K562 (cell line): ENCODE measurements around the gene PRSS27. TPM values are rescaled to one million over a fixed set of nuclear protein-coding genes. Genes with fewer than 3 reads are reported as not detected.

Experiments used
- BRCA1 ChIP-seq, 2 experiments: fragments of 450-650 bp in 1 of 2; sonication (generic) in 1 of 2; formaldehyde crosslinking in 1 of 2; IDR thresholded peaks; 2 replicates each; pipeline versions ENCODE4 v1.5.0 to v1.6.1; 2017 to 2020; ENCODE audit warnings: mild to moderate bottlenecking in 1 of 2, missing genetic modification reagents in 1 of 2
- CEBPG ChIP-seq, 3 experiments: fragments of 200-800 bp in 1 of 3; sonication (Bioruptor generic) in 1 of 3; sonication (generic) in 1 of 3; formaldehyde crosslinking in 1 of 3; IDR thresholded peaks in 2 of 3; conservative IDR thresholded peaks in 1 of 3; 2 replicates each; pipeline versions ENCODE4 v1.6.1 to v1.8.0; 2016 to 2022; ENCODE audit warnings: missing compliant biosample characterization in 2 of 3, missing genetic modification characterization in 2 of 3, mild to moderate bottlenecking in 1 of 3, missing genetic modification reagents in 1 of 3
- DDX20 ChIP-seq: fragments of 450-650 bp; IDR thresholded peaks from 2 replicates; pipeline ENCODE4 v1.6.1; 2016; ENCODE audit warnings: missing genetic modification characterization, low read depth, mild to moderate bottlenecking, missing compliant biosample characterization, moderate library complexity
- FIP1L1 ChIP-seq: fragments of 200-400 bp; formaldehyde crosslinking; IDR thresholded peaks from 2 replicates; pipeline ENCODE4 v1.6.1; 2018; ENCODE audit warnings: mild to moderate bottlenecking, low read depth, low read length; ENCODE audit not compliant: poor library complexity, severe bottlenecking
- FOXP4 ChIP-seq: sonication (generic); formaldehyde crosslinking; IDR thresholded peaks from 2 replicates; pipeline ENCODE4 v1.8.0; 2022; ENCODE audit warnings: mild to moderate bottlenecking, missing genetic modification reagents, borderline replicate concordance
- GABPB1 ChIP-seq: sonication (generic); formaldehyde crosslinking; IDR thresholded peaks from 2 replicates; pipeline ENCODE4 v1.8.0; 2022; ENCODE audit warnings: mild to moderate bottlenecking, missing genetic modification reagents
- HDAC1 ChIP-seq, 2 experiments: fragments of 450-650 bp; IDR thresholded peaks; 2 replicates each; pipeline ENCODE4 v1.6.1; 2016 to 2017; ENCODE audit warnings: inconsistent platforms in 1 of 2, mild to moderate bottlenecking in 1 of 2, moderate library complexity in 1 of 2
- HDAC2 ChIP-seq: fragments of 450-650 bp; IDR thresholded peaks from 2 replicates; pipeline ENCODE4 v1.6.1; 2016; ENCODE audit warnings: mild to moderate bottlenecking
- KDM5B ChIP-seq: fragments of 200-600 bp; sonication (generic); IDR thresholded peaks from 2 replicates; pipeline ENCODE4 v1.6.1; 2012; ENCODE audit warnings: low read depth, mild to moderate bottlenecking, moderate library complexity, low read length, control low read depth, inconsistent platforms; ENCODE audit not compliant: insufficient replicate concordance
- MTF1 ChIP-seq: fragments of 250-450 bp; sonication (Bioruptor Pico); IDR thresholded peaks from 2 replicates; pipeline ENCODE4 v1.9.0; 2021; ENCODE audit warnings: moderate library complexity, mild to moderate bottlenecking, inconsistent platforms, borderline replicate concordance
- NR2C2 ChIP-seq, 2 experiments: fragments of 200-800 bp in 1 of 2; sonication (Bioruptor generic) in 1 of 2; sonication (generic) in 1 of 2; formaldehyde crosslinking in 1 of 2; IDR thresholded peaks; 2 replicates each; pipeline versions ENCODE4 v1.6.1 to v1.8.0; 2016 to 2022; ENCODE audit warnings: mild to moderate bottlenecking in 1 of 2, missing compliant biosample characterization in 1 of 2, missing genetic modification characterization in 1 of 2, missing genetic modification reagents in 1 of 2
- SMAD3 ChIP-seq: fragments of 450-650 bp; formaldehyde crosslinking; conservative IDR thresholded peaks from 2 replicates; pipeline ENCODE4 v1.4.0; 2020; ENCODE audit warnings: mild to moderate bottlenecking
- SMARCE1 ChIP-seq: fragments of 450-650 bp; IDR thresholded peaks from 2 replicates; pipeline ENCODE4 v1.7.1; 2016; ENCODE audit warnings: mild to moderate bottlenecking
- SMC3 ChIP-seq: conservative IDR thresholded peaks from 2 replicates; pipeline ENCODE4 v1.6.1; 2011; ENCODE audit warnings: low read depth, low read length, improper control_type of control experiment; ENCODE audit not compliant: insufficient read depth
- SRSF3 ChIP-seq: fragments of 200-400 bp; formaldehyde crosslinking; IDR thresholded peaks from 2 replicates; pipeline ENCODE4 v1.6.1; 2016; ENCODE audit warnings: mild to moderate bottlenecking, low read length, moderate library complexity; ENCODE audit not compliant: insufficient read depth
- TFE3 ChIP-seq: fragments of 450-650 bp; formaldehyde crosslinking; IDR thresholded peaks from 2 replicates; pipeline ENCODE4 v1.4.0; 2020; ENCODE audit warnings: mild to moderate bottlenecking, mixed read lengths
- TRIM25 ChIP-seq: fragments of 450-650 bp; IDR thresholded peaks from 2 replicates; pipeline ENCODE4 v1.7.0; 2016; ENCODE audit warnings: borderline replicate concordance
- YBX1 ChIP-seq: fragments of 450-650 bp; IDR thresholded peaks from 2 replicates; pipeline ENCODE4 v1.7.1; 2016; ENCODE audit warnings: mild to moderate bottlenecking
- ZNF184 ChIP-seq: sonication (generic); formaldehyde crosslinking; IDR thresholded peaks from 2 replicates; pipeline ENCODE4 v1.5.0; 2020; ENCODE audit warnings: missing genetic modification reagents
- ZNF778 ChIP-seq: fragments of 450-650 bp; formaldehyde crosslinking; IDR thresholded peaks from 2 replicates; pipeline ENCODE4 v1.4.0; 2020; ENCODE audit warnings: mild to moderate bottlenecking, moderate library complexity
- ZNF785 ChIP-seq: fragments of 250-450 bp; sonication (Bioruptor Pico); IDR thresholded peaks from 2 replicates; pipeline ENCODE4 v1.4.0; 2020; ENCODE audit warnings: mild to moderate bottlenecking
- polyA plus RNA-seq, 8 experiments: library from polyadenylated mRNA; depleted of rRNA in 4 of 8; stranded (reverse) in 5 of 8; unstranded in 3 of 8; fragments of >200 nt; fragmentation: Nextera tagmentation in 2 of 8; fragmentation: Illumina TruSeq in 1 of 8; extraction: Ambion mirVana in 2 of 8; extraction: Trizol in 1 of 8; gene quantifications; 2 replicates each; pipeline versions ENCODE4 v1.2.1 to v1.2.3, GENCODE V29; 2011 to 2014; ENCODE audit warnings: inconsistent platforms in 1 of 8, missing spikeins in 1 of 8
- total RNA-seq, 7 experiments: library from RNA; depleted of rRNA in 6 of 7; stranded (reverse); fragments of >200 nt in 6 of 7; fragmentation: Illumina TruSeq in 2 of 7; extraction: Trizol in 2 of 7; gene quantifications; 2 replicates each; pipeline versions ENCODE4 v1.2.1 to v1.2.3, GENCODE V29; 2011 to 2021; ENCODE audit warnings: low replicate concordance in 1 of 7

Gene PRSS27
- total and polyA plus RNA-seq, 9 of the 15 experiments (the other 6 are each of a cell fraction or from before 2014, with no cell fraction given): 0.09 to 0.20 (median 0.17) TPM; not detected in 5

GRCh38 chr16:2752035-2752849, 32.2 kb upstream of the PRSS27 start, which contains the start of gene SRRM2 (continued):
- TF ChIP-seq YBX1 (no peak), DDX20 (tag) (no peak), FOXP4 (CRISPR knock-in tag) (no peak), HDAC1 (IDR thresholded peaks at IDR 0.05) (no peak; a peak in 1 of 4 replicates), ZNF785 (CRISPR knock-in tag) (no peak), SMARCE1 (no peak), BRCA1 (IDR thresholded peaks at IDR 0.05) (no peak), BRCA1 (CRISPR knock-in tag; IDR thresholded peaks at IDR 0.05) (no peak), TFE3 (CRISPR knock-in tag) (no peak), TRIM25 (no peak), GABPB1 (CRISPR knock-in tag) (peak; percentile 83), CEBPG (CRISPR knock-in tag; IDR thresholded peaks at IDR 0.05) (no peak; the same call in 1 of the 2 replicates), CEBPG (tag; conservative IDR thresholded peaks at IDR 0.05 in 1 of 2, IDR thresholded peaks at IDR 0.05 in 1 of 2) (no peak), HDAC2 (peak; percentile 49; the same call in 1 of the 2 replicates), KDM5B (peak; percentile 62), SMC3 (no peak), MTF1 (CRISPR knock-in tag) (no peak), ZNF778 (CRISPR knock-in tag) (no peak), FIP1L1 (peak; percentile 69), NR2C2 (CRISPR knock-in tag; IDR thresholded peaks at IDR 0.05) (peak; percentile 48; the same call in 1 of the 2 replicates), NR2C2 (tag; IDR thresholded peaks at IDR 0.05) (peak; percentile 94), ZNF184 (no peak), SMAD3 (CRISPR knock-in tag) (peak; percentile 7; the same call in 1 of the 2 replicates), SRSF3 (0 out of 2 replicates have a peak, but pooled peaks have one; percentile 21)
